GM18499 (cell line): ENCODE data around the gene RAB7A.

Experiments used
- ATAC-seq: cut with Tn5 transposase; IDR thresholded peaks from one replicate; pipeline ENCODE4 v1.9.1; 2021; ENCODE audit warnings: moderate number of reproducible peaks; ENCODE audit not compliant: insufficient read depth, unreplicated experiment

The RAB7A gene

GRCh38 chr3:128845778-128846485 lies 119.9 kb downstream of the RAB7A start:
- no peak for ATAC-seq

GRCh38 chr3:128846486-128846891 lies 120.5 kb downstream of the RAB7A start:
- ATAC-seq: no peak

- no peak for ATAC-seq
Measured at GRCh38 chr3:128847666-128848370, 121.8 kb downstream of the RAB7A start.

- ATAC-seq: no peak
Measured at GRCh38 chr3:128848936-128849335, 123.0 kb downstream of the RAB7A start.

GRCh38 chr3:128849911-128850455 lies 124.0 kb downstream of the RAB7A start:
- ATAC-seq: no peak

- no peak for ATAC-seq
Measured at GRCh38 chr3:128850544-128850943, 124.6 kb downstream of the RAB7A start.

- no peak for ATAC-seq
Measured at GRCh38 chr3:128851601-128852000, 125.6 kb downstream of the RAB7A start.

GRCh38 chr3:128853826-128854225 lies 127.8 kb downstream of the RAB7A start:
- ATAC-seq: no peak

GRCh38 chr3:128854475-128854874 lies 128.5 kb downstream of the RAB7A start:
- no peak for ATAC-seq

GRCh38 chr3:128855569-128855968 lies 129.6 kb downstream of the RAB7A start:
- no peak for ATAC-seq

GRCh38 chr3:128858167-128858566 lies 132.2 kb downstream of the RAB7A start:
- no peak for ATAC-seq

- no peak for ATAC-seq
Measured at GRCh38 chr3:128859630-128860029, 133.6 kb downstream of the RAB7A start.

- no peak for ATAC-seq
Measured at GRCh38 chr3:128861491-128861890, 135.5 kb downstream of the RAB7A start.

- no peak for ATAC-seq
Measured at GRCh38 chr3:128863560-128863959, 137.6 kb downstream of the RAB7A start.
